Activated CD4-positive, alpha-beta T cell treated with anti-CD3 and anti-CD28 coated beads for 4 hours (primary cell): ENCODE data around the gene CCDC190.
"Not testable (repeated sequence)": the region's sequence is repeated elsewhere in the genome, so short reads cannot be mapped to it uniquely, and the experiment has no call there.

Source experiments
- DNase-seq, 2 donors: peaks; one replicate each; pipeline ENCODE4 v3.0.0-alpha.2; 2020

The CCDC190 gene, protein sequence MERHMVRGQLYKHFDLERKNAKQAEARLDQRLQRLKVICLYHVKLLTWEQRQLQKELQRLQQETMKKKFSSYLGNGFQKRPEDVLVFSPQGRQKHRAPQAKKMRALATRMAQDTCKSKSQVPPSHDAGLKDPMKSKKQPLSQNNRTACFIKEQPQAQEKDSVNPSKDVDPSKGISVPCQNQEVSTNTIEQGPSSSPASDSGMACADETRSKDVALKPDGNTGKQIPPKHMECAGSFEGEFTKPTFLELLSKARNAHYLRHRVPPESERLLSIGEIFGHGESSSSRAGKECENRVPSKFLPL

GRCh38 chr1:162861101-162861500 is at the start of gene CCDC190:
Gene CCDC190, minus strand, starts transcription at chr1:162861175. Its CDS starts 1,529 bp downstream, at chr1:162859646.
- no peak for DNase-seq

GRCh38 chr1:162910161-162910560 is 49.2 kb upstream of the CCDC190 start:
- DNase-seq, result no peak

GRCh38 chr1:162908780-162909179 is 47.8 kb upstream of the CCDC190 start:
- DNase-seq, result no peak

GRCh38 chr1:162908236-162908635 is 47.3 kb upstream of the CCDC190 start:
- DNase-seq, result no peak

GRCh38 chr1:162906485-162906884 is 45.5 kb upstream of the CCDC190 start:
- no peak for DNase-seq

DNA sequence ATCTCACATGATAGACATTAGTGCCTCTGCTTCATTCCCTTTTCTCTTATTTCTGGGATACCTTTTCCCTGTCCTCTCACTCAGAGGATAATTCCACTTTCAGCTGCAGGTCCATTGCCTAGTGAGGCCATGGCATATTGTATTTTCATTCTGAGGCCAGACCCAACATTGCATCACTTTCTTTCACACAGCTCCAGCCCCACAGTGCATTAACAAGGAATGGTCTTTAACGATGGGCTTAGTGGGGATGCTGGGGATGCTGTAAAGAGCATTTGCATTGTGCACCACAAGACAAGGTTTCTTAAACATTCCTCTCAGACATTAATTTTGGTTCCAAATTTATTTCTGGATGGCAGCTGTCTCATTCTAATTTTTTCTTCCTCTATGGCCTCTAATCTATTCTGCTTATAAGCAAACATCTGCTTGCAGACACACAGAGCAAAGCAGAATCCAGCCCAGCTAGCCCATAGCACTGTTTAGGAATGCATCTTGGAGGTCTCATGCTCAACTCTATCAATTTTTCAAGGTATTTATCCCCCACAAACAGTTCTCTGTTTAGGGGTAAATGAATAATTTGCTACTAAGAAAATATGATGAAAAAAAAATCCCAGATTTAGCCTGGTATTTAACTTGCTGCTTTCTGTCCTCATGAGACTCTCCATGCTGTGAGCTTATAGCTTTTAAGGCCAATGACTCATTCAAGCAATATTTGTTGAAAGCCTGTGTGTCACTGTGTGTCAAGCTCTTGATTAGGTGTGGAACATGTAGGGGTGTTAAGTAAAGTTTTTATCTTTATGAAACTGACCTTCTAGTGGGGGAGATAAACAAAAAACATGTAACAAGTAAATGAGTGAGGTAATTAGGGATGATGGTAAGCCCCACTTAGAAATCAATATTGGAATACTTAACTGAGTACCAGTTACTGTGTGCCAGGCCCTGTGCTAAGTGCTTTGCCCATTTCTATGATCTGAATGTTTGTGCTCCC is 44.5 kb upstream of the CCDC190 start:
- no peak for DNase-seq

DNA sequence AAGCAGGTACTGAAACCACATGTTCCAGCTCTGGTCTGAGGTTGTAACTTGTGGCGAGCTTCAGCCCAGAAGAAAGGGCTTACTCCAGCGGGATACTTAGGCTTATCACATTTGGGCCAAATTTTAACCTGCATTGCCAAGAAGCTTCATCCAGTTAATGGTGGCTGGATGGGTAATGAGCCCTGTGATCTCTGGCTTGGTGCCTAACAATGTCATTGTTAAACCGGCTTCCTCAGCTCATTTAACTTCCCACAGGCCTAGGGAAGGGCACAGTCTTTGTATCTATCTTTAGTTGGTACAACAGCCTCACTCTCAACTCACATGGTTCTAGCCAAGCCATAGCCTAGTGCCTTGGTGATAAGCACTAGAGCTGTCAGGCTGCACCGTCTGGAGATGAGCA is 43.6 kb upstream of the CCDC190 start:
- no peak for DNase-seq

GRCh38 chr1:162904023-162904422 is 43.0 kb upstream of the CCDC190 start:
- no peak for DNase-seq

DNA sequence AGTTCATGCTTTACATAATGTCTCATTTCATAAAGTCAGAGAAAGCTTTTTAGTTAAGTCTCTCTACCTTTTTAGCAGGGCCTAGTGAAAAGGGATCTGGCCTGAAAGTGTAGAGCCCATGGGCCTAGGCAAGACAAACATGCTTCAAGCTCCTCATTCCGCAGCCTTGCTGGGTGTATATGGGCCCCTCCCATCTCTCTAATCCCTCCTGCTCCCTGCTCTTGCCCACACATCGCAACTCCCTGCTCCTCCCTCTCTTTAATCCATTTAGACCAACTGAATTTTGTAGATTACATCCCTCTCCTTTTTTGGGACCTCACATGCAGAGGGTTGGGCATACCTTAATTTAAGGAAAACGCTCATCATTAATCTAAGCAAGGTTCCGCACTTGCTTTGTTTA is 42.3 kb upstream of the CCDC190 start:
- DNase-seq, result no peak

- DNase-seq, result no peak
These were observed 41.4 kb upstream of the CCDC190 start for GRCh38 chr1:162902416-162902815.

- no peak for DNase-seq
These were observed 40.3 kb upstream of the CCDC190 start for GRCh38 chr1:162901243-162901642.

DNA sequence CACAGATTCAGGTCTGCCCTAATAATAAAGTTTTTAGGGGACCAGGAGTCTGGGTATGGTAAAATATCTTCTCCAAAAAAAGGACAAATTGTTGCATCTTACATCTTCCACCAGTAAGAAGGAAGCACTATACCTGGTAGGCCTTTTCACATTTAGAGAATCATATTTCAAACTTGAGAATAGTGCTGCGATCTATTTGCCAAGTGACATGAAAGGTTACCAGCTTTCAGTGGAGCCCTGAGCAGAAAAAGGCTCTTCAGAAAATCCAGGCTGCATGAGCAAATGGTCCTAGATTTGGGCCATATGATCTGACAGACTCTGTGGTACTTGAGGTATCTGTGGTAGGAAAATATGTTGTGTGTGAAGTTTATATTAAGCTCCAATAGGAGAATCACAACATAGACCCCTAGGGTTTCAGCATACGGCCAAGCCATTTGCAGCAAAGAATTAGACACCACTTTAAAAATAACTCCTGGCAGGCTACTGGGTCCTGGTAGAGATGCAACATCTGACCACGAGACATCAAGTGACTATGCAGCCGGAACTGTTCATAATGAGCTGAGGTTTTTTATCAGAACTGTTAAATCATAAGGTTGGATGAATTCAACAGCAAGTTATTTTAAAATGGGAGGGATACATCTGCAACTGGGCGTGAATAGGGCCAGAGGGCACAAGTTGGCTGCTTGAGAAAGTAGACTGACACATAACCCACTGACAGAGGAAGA is 38.6 kb upstream of the CCDC190 start:
- DNase-seq, result no peak

GRCh38 chr1:162893612-162893908 is 32.6 kb upstream of the CCDC190 start:
- no peak for DNase-seq

DNA sequence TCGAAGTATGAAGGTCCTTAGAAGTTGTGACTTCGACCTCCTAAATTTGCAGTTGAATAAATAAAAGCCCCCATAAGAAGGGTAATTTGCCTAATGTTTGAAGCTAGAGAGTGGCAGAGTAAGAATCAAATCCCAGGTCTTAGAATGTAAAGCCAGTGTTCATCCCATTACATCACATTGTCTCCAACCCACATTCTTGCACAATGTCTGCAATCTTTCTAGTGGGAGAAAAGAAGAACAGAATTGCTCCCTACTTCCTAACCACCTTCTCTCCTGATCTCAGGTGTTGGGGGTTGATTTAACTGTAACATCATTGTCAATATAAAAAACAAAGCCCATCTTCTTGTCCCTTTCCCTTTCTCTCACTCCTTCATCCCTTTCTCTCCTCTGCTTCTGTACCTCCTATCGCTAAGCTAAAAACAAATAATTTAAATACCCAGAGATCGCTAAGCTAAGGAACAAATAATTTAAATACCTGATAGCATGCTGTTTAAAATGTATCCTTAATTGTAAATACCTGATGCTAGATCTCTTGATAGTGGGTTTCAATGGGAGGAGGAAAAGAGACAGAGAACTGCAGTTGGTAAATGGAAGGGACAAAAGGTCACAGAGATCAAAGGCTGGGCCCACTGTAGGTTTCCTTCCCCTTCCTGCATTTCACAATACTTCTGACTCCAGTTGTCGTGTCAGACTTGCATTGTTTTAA is 32.1 kb upstream of the CCDC190 start:
- DNase-seq, result no peak

DNA sequence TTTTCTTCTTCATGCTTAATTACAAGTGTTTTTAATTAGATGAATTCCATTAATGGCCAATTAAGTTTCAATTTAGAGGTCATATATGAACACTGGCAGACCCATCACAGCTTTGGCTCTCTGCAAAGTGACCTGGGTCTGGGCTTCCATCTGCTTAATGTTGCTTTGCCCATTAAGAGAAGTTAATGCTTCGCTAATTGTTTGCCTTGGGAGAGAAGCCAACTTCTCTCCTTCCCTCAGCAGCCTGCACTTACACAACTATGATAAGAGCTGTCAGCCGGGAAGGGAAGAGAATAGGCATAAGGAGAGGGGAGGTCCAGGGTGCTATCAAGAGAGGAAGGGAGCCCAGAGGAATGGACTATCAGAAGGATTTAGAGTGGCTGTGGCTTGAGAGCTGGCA is 29.0 kb upstream of the CCDC190 start:
- DNase-seq, result no peak

GRCh38 chr1:162886705-162887104 is 25.7 kb upstream of the CCDC190 start:
- no peak for DNase-seq

DNA sequence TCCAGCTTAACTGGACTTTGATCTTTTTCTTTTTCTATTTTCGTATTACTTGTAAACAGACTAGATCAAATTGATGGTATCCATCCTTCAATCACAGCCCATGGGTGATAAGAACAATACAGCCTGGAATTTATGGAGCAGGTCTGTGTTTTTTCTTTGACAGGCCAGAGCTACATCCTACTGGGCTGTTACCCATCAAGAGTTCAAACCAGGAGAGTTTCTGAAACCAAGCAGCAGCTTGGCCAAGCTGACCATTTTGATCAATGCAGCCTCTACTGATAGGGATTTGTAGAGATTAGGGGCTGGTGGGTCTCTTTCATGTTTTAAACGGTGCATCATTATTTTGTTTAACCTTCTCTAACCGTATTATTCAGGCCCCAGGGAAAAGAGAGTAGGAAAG is 24.3 kb upstream of the CCDC190 start:
- no peak for DNase-seq

DNA sequence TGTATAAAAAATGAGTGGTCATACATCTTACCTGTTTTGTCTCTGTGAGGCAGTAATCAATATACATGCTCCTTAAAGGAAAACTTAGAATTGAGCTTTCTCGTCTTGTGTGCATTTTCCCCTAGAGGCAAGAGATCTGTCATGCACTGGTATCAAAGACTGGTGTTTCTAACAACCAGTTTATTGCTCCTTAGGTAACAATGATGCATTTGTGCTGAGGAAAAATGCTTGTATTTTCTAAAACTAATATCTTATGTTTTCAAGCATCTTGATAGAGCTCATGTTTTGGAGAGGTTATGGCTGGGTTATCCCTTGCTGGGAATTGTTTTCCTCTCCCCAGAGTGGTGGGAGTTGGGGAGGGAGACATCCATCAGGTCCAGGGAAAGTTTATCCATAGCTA is 23.9 kb upstream of the CCDC190 start:
- DNase-seq, result no peak

DNA sequence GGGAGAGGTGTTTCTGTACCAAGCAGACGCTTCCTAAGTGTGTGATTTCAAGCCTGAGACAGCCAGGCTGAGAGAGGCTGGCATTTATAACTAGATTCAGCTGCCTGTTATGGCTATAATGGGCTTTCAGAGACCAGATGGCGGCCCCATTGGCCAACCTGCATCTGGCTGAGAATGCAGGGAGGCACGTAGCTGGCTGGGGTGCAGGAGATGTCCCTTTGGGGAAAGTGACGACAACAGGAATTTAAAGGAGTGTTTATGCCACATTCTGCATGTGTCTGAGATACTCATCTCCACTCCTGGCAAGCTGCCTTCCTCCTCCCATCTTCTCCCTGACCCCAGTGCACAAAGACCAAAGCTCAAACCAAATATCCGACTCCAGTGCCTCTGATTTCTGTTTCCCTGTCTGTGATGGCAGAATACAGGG is 21.3 kb upstream of the CCDC190 start:
- DNase-seq, result no peak

DNA sequence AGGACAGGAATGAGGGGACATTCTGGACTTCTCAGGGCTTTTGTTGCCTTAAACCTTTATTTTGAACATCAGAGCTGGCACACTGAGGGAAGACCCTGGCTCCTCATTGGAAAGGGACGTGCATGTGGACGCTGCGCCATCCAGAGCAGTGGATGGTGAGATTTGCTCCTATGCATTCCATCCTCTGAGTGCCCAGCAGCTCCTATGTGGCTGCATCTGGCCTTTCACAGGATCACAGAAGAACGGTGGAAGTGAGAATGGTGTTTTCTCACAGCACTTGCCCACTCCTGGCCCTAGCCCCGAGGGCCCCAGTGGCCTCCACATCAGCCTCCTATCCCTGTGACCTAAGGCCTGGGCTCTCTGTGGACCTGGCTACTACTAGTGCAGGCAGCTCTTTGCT is 20.6 kb upstream of the CCDC190 start:
- no peak for DNase-seq

- DNase-seq, result not testable (repeated sequence)
These were observed 19.6 kb upstream of the CCDC190 start for GRCh38 chr1:162880617-162881016.

- DNase-seq, result no peak
These were observed 17.1 kb upstream of the CCDC190 start for GRCh38 chr1:162878000-162878596.
